ENCODE measurements around the gene ASRGL1. TPM values are rescaled to one million over a fixed set of nuclear protein-coding genes. Genes with fewer than 3 reads are reported as not detected.

ASRGL1 gene
- total RNA-seq, 6 experiments from 2014 or later: 1.8 to 28.5 (median 4.7) TPM

- DNase-seq (peak; percentile 76 to 79 (median 78)), ATAC-seq (peak; percentile 85 to 94 (median 90))
- TF ChIP-seq POLR2A (IDR thresholded peaks at IDR 0.05): no peak
- TF ChIP-seq, protein P1, sequence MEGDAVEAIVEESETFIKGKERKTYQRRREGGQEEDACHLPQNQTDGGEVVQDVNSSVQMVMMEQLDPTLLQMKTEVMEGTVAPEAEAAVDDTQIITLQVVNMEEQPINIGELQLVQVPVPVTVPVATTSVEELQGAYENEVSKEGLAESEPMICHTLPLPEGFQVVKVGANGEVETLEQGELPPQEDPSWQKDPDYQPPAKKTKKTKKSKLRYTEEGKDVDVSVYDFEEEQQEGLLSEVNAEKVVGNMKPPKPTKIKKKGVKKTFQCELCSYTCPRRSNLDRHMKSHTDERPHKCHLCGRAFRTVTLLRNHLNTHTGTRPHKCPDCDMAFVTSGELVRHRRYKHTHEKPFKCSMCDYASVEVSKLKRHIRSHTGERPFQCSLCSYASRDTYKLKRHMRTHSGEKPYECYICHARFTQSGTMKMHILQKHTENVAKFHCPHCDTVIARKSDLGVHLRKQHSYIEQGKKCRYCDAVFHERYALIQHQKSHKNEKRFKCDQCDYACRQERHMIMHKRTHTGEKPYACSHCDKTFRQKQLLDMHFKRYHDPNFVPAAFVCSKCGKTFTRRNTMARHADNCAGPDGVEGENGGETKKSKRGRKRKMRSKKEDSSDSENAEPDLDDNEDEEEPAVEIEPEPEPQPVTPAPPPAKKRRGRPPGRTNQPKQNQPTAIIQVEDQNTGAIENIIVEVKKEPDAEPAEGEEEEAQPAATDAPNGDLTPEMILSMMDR (IDR thresholded peaks at IDR 0.05): peak; percentile 69 to 75 (median 73)
- 9% methylated on average over 14 of the region's 14 CpGs for WGBS (ENCODE audit: insufficient coverage, low coverage, low lambda C conversion rate, missing lambda C conversion rate)
- H3K4me1 ChIP-seq: peaks cover 0 to 13% (median 6%) of the 10 kb centered on the region in 4 donors
- no peaks in the 10 kb centered on the region for H3K9me3 ChIP-seq
- H3K27ac ChIP-seq: no peak overlapping the region
- intact Hi-C loops (cut with DNase I): no loop called here
- H3K36me3 ChIP-seq: no peaks in the 10 kb centered on the region
- peak overlapping the region in 2 of 3 donors; percentile 38 for H3K4me3 ChIP-seq
- no peaks in the 10 kb centered on the region for H3K27me3 ChIP-seq
Observed at GRCh38 chr11:62394825-62395538, 57.7 kb downstream of the ASRGL1 start.

DNA sequence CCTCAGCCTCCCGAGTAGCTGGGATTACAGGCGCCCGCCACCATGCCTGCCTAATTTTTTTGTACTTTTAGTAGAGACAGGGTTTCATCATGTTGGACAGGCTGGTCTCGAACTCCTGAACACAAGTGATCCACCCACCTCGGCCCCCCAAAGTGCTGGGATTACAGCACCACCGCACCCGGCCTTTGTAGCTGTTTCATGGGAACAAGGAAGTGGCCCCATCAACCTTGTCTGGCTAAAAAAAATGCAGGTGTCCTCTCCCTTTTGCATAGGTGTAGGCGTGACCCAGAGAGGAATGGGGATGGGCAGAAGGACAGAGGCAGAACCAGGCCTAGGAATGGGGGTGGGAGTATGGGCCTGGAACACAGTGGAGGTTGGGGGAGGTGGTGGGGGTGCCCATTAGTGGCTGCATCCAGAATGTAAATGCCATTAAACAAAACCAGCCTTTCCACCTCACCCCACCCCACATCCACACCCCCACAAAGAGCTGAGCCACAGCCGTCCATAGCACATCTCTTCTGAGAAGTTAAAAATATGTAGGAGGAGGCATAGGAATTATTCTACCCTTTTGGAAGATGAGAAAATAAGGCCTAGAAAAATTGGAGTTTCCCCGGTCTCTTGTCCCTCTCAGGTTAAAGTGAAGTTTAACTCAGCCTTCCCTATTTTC, 58.8 kb downstream of the ASRGL1 start:
- Histone ChIP-seq H3K4me3 (no peak overlapping the region), H3K36me3 (no peaks in the 10 kb centered on the region), H3K27me3 (no peaks in the 10 kb centered on the region), H3K27ac (no peak overlapping the region), H3K4me1 (peaks cover 0 to 13% (median 6%) of the 10 kb centered on the region in 4 donors), H3K9me3 (no peaks in the 10 kb centered on the region)
- WGBS (ENCODE audit: insufficient coverage, low coverage, low lambda C conversion rate, missing lambda C conversion rate): 83% methylated on average over 10 of the region's 10 CpGs
- intact Hi-C loops (cut with DNase I): no loop called here
- ATAC-seq (no peak), DNase-seq (no peak)
- TF ChIP-seq, protein P1 (IDR thresholded peaks at IDR 0.05): no peak
- no peak for TF ChIP-seq POLR2A (IDR thresholded peaks at IDR 0.05)

DNA sequence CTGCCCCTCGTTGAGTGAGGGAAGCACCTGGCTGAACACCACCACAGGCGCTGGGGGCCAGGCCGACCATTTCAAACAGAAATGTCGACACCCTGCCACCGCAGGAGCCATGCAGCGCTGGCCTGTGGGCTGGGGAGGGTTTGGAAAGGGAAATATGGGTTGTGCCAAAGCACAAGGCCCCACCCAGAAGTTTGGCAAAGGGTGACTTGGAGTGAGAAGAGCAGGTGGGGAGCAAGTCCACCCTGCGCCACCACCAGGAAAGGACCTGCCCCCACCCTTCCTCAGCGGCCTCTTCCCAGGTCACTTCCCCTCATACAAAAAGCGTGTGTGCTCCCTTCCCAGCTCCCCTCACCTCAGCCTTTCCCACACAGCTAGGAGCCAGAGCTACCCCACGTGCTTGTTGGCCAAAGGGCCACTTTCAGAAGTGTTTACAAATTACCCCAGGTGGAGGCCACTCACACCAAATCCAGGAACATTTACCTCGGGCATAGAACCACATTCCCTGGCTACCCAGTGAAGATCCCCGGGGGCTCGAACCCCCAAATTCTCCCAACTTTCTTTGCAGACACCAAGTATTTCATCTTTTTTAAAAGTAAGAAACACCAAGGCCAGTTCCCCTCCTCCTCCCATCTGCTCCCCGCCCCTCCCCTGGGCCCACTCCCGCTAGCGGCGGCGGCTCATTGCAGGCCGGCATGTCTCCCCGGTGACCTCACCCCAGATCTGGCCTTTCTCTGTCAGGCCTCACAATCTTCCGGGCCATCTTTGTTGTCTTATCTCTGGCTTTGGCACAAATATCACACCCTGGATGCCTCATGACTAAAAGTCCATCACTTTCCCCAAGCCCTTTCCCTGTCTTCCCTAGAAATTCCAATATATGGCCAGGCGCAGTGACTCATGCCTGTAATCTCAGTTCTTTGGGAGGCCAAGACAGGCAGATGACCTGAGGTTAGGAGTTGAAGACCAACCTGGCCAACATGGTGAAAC, 61.1 kb downstream of the ASRGL1 start:
- TF ChIP-seq, protein P1 (IDR thresholded peaks at IDR 0.05): no peak
- no peak for TF ChIP-seq POLR2A (IDR thresholded peaks at IDR 0.05)
- H3K4me3 ChIP-seq: no peak overlapping the region
- WGBS (ENCODE audit: insufficient coverage, low coverage, low lambda C conversion rate, missing lambda C conversion rate): 45% methylated on average over 21 of the region's 22 CpGs
- intact Hi-C loops (cut with DNase I): no loop called here
- H3K27me3 ChIP-seq: no peaks in the 10 kb centered on the region
- H3K27ac ChIP-seq: peak overlapping the region in 1 of 3 donors; percentile 41
- ATAC-seq: peak; percentile 53 to 72 (median 64)
- H3K9me3 ChIP-seq: no peaks in the 10 kb centered on the region
- H3K36me3 ChIP-seq: no peaks in the 10 kb centered on the region
- DNase-seq: peak in 2 of 3 donors; percentile 35 to 75
- peaks cover 0 to 13% (median 6%) of the 10 kb centered on the region in 4 donors for H3K4me1 ChIP-seq

DNA sequence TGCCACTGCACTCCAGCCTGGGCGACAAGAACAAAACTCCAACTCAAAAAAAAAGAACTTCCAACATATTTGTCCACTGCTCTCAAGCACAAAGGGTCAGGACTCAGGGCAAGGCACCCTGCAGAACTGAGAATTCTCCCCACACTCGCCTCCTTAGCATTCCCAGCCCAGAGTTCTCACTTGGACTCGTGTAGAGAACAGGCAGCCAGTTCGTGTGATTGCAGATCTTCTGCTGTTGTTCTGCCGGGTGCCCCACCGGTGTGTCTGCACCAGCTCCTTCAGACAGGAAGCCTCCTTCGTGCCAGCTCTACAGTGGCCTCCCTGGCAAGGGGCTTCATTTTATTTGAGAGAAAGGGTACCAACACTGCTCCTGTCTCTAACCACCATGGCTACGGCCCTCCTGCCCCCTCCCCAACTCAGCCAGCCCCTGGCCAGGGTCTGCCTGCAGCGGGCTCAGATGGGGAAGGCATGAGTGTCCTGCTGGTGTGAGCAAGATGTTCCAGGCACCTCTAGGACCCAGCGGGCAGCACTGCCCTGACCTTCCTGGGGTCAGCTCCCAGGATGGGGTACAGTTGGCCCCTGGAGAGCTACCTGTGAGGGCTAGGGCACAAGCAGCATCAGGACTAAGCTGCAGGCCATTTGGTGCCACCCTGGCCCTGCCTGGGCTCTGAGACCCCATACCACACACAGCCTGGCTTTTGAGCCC, 62.1 kb downstream of the ASRGL1 start:
- Histone ChIP-seq H3K36me3 (no peaks in the 10 kb centered on the region), H3K9me3 (no peaks in the 10 kb centered on the region), H3K27ac (no peak overlapping the region), H3K4me3 (no peak overlapping the region), H3K4me1 (peaks cover 0 to 13% (median 6%) of the 10 kb centered on the region in 4 donors), H3K27me3 (no peaks in the 10 kb centered on the region)
- TF ChIP-seq, protein P1 (IDR thresholded peaks at IDR 0.05): no peak
- no peak for TF ChIP-seq POLR2A (IDR thresholded peaks at IDR 0.05)
- intact Hi-C loops (cut with DNase I): no loop called here
- 68% methylated on average over 6 of the region's 10 CpGs for WGBS (ENCODE audit: insufficient coverage, low coverage, low lambda C conversion rate, missing lambda C conversion rate)
- DNase-seq (no peak), ATAC-seq (no peak)
